ENCODE results near the gene MMP25. TPM values are rescaled to one million over a fixed set of nuclear protein-coding genes. Genes with fewer than 3 reads are reported as not detected.

The MMP25 gene
- total RNA-seq, 3 donors from 2014 or later (not counting 1 experiment from before 2014, with no cell fraction given), result 2.0 to 62.2 (median 5.6) TPM

DNA sequence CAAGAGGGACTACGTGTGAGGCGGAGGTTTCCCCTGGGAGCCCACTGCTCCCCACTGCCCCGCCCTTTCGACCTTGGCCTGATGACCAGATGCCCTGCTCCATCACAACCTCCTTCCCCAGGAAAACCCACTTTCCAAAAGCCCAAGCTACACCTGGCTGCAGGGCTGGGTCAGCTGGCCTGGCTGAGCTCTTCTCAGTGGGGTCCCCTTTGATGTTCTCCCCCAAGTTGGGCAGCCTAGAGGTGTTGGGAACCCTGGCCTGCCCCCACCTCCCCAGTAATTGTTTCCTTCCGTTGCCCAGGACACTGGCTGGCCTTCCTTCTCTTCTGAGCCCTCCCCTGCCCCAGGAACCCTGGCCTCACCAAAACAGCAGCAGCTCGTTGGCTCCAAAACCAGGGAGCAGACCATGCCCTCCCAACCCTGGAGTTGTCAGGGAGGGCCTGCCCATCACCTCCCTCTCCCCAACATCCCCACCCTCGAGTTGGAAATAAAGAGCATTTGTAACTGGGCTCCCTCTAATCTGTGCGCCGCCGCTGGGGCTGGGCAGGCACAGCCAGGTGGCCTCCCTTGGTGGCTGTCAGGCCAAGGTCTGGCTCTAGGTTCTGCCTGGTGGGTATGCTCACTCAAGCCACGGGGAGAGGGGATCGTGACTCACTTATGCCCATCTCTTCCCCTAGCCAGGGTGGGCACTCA lies 32.2 kb upstream of the MMP25 start:
- no peaks in the 10 kb centered on the region for H3K36me3 Mint-ChIP-seq
- no peak overlapping the region for H3K4me3 ChIP-seq (ENCODE audit: low read length)
- H3K4me3 Mint-ChIP-seq, result no peak overlapping the region
- ATAC-seq, result no peak
- no peaks in the 10 kb centered on the region for H3K9me3 ChIP-seq (ENCODE audit: control insufficient read depth, insufficient read depth, low read length)
- peaks cover 0 to 5% of the 10 kb centered on the region in 2 donors for H3K27me3 Mint-ChIP-seq (ENCODE audit: low read depth in 2 of 2)
- no peaks in the 10 kb centered on the region for H3K9me3 Mint-ChIP-seq
- 88% methylated on average over 12 of the region's 12 CpGs for WGBS (ENCODE audit: insufficient coverage)
- H3K27ac Mint-ChIP-seq, result no peak overlapping the region
- no peak overlapping the region for H3K27ac ChIP-seq (ENCODE audit: low read length)
- no peaks in the 10 kb centered on the region for H3K36me3 ChIP-seq (ENCODE audit: control insufficient read depth, insufficient read depth, low read length)
- peaks cover 0 to 5% of the 10 kb centered on the region in 2 donors for H3K4me1 Mint-ChIP-seq
- TF ChIP-seq, protein P1, sequence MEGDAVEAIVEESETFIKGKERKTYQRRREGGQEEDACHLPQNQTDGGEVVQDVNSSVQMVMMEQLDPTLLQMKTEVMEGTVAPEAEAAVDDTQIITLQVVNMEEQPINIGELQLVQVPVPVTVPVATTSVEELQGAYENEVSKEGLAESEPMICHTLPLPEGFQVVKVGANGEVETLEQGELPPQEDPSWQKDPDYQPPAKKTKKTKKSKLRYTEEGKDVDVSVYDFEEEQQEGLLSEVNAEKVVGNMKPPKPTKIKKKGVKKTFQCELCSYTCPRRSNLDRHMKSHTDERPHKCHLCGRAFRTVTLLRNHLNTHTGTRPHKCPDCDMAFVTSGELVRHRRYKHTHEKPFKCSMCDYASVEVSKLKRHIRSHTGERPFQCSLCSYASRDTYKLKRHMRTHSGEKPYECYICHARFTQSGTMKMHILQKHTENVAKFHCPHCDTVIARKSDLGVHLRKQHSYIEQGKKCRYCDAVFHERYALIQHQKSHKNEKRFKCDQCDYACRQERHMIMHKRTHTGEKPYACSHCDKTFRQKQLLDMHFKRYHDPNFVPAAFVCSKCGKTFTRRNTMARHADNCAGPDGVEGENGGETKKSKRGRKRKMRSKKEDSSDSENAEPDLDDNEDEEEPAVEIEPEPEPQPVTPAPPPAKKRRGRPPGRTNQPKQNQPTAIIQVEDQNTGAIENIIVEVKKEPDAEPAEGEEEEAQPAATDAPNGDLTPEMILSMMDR (IDR thresholded peaks at IDR 0.05), result no peak
- H3K4me1 ChIP-seq (ENCODE audit: control insufficient read depth, insufficient read depth, low read length), result peaks cover 11% of the 10 kb centered on the region
- H3K27me3 ChIP-seq (ENCODE audit: control insufficient read depth, insufficient read depth, low read length), result peaks cover 6% of the 10 kb centered on the region
- intact Hi-C loops (cut with micrococcal nuclease), result no loop called here
- DNase-seq, result no peak

DNA sequence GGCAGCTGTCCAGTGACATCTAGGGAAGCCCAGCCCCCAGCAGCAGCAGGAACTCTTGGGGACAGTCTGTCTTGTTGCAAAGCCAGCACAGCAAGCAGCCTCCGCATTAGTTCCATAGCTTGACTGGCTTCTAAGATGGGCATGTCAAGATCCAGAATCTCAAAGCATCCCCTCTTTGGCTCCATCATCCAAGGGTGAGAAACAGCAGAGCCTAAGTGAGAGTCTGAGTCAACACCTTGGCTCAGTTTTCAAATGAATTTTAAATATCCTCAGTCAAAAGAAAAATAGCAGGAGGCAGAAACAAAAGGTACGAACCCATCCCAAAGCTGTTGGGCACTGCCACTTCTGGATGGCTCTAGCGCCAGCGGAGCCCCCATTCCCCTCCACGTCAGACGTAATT lies 31.4 kb upstream of the MMP25 start:
- WGBS (ENCODE audit: insufficient coverage), result 96% methylated on average over 6 of the region's 6 CpGs
- H3K4me3 Mint-ChIP-seq, result no peak overlapping the region
- H3K36me3 Mint-ChIP-seq, result no peaks in the 10 kb centered on the region
- no peak overlapping the region for H3K27ac ChIP-seq (ENCODE audit: low read length)
- peaks cover 0 to 5% of the 10 kb centered on the region in 2 donors for H3K27me3 Mint-ChIP-seq (ENCODE audit: low read depth in 2 of 2)
- peaks cover 19% of the 10 kb centered on the region for H3K4me1 ChIP-seq (ENCODE audit: control insufficient read depth, insufficient read depth, low read length)
- H3K9me3 Mint-ChIP-seq, result no peaks in the 10 kb centered on the region
- no peak overlapping the region for H3K27ac Mint-ChIP-seq
- no peak for ATAC-seq
- H3K9me3 ChIP-seq (ENCODE audit: control insufficient read depth, insufficient read depth, low read length), result no peaks in the 10 kb centered on the region
- H3K36me3 ChIP-seq (ENCODE audit: control insufficient read depth, insufficient read depth, low read length), result no peaks in the 10 kb centered on the region
- peaks cover 3 to 8% of the 10 kb centered on the region in 2 donors for H3K4me1 Mint-ChIP-seq
- intact Hi-C loops (cut with micrococcal nuclease), result no loop called here
- H3K4me3 ChIP-seq (ENCODE audit: low read length), result no peak overlapping the region
- no peak for DNase-seq
- TF ChIP-seq, protein P1 (IDR thresholded peaks at IDR 0.05), result no peak
- H3K27me3 ChIP-seq (ENCODE audit: control insufficient read depth, insufficient read depth, low read length), result peaks cover 6% of the 10 kb centered on the region

DNA sequence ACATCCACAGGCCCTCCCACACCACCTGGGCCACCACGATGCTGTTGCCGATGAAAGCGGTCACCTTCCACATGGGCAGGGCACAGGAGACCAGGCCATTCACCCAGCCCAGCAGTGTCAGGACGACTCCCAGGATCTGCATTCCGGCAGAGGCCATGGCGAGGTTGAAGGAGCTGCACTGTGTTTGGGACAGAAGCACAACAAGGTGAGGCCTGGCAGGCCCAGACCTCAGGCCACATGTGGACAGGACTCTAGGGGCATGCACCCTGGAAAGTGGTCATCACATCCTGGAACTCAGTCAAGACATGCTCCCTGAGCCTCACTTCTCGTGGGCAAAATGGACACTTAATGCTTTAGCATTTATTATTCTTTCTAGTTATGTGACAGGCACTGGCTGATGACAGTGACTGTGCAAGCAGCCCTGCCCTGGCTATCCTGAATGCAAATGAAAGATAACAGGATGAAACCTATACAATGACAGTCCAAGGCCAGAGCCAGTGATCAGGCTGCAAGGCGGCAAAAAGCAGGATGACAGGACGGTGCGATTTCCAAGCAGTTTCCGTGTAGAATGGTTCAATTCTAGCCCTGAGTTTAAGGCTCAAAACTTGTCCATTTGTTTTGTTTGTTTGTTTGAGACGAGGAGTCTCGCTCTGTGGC lies 30.4 kb upstream of the MMP25 start:
- ATAC-seq (no peak), DNase-seq (no peak)
- Mint-ChIP-seq H3K27ac (no peak overlapping the region), H3K4me3 (no peak overlapping the region), H3K9me3 (no peaks in the 10 kb centered on the region), H3K27me3 (ENCODE audit: low read depth in 2 of 2) (peaks cover 0 to 5% of the 10 kb centered on the region in 2 donors), H3K4me1 (peaks cover 5 to 19% of the 10 kb centered on the region in 2 donors), H3K36me3 (no peaks in the 10 kb centered on the region)
- H3K9me3 ChIP-seq (ENCODE audit: control insufficient read depth, insufficient read depth, low read length), result no peaks in the 10 kb centered on the region
- H3K27me3 ChIP-seq (ENCODE audit: control insufficient read depth, insufficient read depth, low read length), result peaks cover 6% of the 10 kb centered on the region
- intact Hi-C loops (cut with micrococcal nuclease), result no loop called here
- H3K36me3 ChIP-seq (ENCODE audit: control insufficient read depth, insufficient read depth, low read length), result no peaks in the 10 kb centered on the region
- H3K4me1 ChIP-seq (ENCODE audit: control insufficient read depth, insufficient read depth, low read length), result peaks cover 27% of the 10 kb centered on the region
- H3K4me3 ChIP-seq (ENCODE audit: low read length), result no peak overlapping the region
- TF ChIP-seq, protein P1 (IDR thresholded peaks at IDR 0.05), result no peak
- WGBS (ENCODE audit: insufficient coverage), result 95% methylated on average over 13 of the region's 13 CpGs
- H3K27ac ChIP-seq (ENCODE audit: low read length), result no peak overlapping the region

All from natural killer cell (primary cell).